CD4-positive, alpha-beta T cell treated with Interleukin-4 for 4 hours (primary cell): Measurements from ENCODE around the gene UTS2R.
A peak's percentile ranks its signal among the peaks of the same experiment; 100 is the strongest.
"Not testable (repeated sequence)": the region's sequence is repeated elsewhere in the genome, so short reads cannot be mapped to it uniquely, and the experiment has no call there.

Experiments
- DNase-seq: peaks from one replicate; pipeline ENCODE4 v3.0.0-alpha.2; 2020

The UTS2R gene

DNA sequence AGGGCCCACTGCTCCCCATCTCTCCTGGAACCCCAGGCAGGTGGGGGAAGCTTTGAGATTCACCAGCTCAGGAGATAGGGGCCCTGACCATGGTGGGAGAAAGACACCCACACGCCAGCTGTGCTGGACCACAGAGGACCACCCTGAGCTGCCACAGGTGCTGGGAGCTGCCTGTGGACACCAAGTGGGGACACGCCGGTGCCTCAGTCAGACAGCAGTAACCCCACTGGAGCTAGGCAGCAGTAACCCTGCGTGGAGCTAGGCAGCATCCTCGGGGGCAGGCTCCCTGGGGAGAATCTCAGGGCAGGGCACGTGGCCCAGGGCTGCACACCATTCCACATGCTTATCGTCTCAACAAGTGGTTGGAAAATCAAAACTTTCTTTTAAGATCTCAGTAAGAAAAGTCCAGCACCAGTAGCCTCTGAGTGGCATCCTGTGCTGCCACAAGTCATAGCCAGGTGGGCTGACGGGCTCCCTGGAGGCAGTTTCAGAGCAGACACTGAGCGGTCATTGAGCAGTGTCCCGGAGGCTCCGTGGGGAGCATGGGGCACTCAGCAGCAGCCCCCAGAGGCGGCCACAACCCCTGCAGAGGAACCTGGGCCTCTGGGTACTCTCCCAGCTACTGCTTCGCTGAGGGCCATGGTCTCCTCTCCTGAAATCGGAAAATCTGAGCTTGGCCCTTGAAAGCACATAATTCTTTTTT is 38.6 kb downstream of the UTS2R start:
- DNase-seq, result no peak

- DNase-seq, result no peak
Measured at GRCh38 chr17:82411396-82412053, 40.0 kb downstream of the UTS2R start.

DNA sequence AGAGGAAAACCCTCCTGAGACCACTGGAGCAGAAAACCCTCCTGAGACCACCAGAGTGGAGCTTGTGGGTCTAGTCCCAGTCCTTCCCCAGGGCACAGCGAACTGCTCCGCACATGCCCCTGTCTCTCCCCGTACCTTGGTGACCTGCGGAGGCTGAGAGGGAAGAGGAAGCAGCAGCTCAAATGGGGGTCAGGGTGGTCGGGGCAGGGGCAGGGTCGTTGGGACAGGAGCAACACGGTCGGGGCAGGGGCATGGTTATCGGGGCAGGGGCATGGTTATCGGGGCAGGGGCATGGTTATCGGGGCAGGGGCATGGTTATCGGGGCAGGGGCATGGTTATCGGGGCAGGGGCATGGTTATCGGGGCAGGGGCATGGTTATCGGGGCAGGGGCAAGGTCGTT is 40.5 kb downstream of the UTS2R start:
- DNase-seq, result not testable (repeated sequence)

DNA sequence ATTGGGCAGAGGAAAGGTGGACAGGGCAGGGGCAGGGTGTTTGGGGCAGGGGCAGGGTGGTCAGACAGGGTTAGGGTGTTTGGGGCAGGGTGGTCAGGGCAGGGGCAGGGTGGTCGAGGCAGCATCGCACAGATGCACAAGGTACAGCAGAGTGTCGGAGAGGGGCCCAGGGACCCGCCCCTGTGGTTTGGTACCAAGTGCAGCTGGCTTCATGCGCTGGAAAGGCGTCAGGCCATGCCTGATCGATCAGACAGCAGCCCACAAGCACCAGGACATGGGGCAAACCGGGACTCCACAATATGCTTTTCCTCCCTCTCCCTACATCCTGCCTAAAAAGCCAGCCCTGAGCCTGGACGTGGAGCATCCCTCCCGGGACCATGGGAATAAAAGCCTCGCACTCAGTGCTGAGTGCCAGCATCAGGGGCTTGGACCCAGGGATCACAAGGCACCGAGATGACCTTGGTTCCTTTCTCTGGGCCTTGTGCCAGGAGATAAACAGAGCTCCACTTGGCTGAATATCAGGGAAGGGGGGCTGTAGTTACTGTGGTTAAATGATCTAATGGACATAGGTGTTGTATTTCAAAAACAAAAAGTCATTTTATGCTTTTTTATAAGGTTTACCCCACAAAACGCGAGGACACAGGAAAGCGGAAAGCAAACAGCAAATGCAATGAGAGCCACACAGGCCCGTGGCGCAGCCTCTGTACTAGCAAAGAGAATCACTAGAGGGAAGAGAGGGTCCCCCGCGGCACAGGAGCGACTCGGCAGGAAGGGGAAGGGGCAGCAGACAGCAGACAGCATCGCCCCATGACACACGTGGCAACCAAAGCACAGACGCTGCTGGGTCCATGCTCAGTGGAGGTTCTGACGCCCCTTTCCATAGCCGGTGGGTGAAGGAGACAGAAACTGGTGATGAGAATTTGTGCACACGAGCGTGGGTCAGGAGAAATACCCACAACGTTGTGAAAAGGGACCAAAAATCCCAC is 41.3 kb downstream of the UTS2R start:
- DNase-seq, result no peak

DNA sequence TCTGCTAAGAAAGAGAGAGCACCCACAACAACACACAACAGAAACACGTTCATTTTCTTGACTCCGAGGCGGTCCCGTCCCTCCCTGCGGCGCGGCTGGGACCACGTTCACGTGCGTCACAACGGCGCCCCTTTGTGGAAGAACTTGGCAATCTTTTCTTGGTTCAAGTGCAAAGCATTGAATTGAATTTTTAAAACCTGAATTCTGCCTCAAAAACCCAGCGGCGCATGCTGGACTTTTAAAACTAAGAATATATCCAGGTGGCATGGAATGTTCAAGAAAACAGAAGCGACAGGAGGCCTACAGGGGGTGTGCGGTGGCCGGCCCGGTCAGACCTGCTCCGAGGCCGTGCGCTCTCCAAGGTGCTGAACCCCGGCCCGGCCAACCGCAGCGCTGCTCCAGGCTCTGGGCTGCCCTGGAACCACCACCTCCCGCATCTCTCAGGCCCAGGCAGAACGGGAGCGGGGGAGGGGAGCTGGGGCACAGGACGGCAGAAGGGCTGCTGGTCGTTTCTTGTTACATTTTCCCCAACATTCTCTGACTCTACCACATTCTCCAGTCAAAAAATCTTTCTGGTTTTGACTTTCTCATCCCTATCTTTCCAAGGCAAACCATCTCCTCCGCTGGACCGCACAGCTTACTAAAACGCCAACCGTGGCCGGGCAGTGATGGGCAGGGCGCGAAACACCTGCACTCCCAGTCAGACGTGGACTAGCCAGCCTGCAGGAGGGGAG is 43.1 kb downstream of the UTS2R start:
- DNase-seq, result peak; percentile 62

DNA sequence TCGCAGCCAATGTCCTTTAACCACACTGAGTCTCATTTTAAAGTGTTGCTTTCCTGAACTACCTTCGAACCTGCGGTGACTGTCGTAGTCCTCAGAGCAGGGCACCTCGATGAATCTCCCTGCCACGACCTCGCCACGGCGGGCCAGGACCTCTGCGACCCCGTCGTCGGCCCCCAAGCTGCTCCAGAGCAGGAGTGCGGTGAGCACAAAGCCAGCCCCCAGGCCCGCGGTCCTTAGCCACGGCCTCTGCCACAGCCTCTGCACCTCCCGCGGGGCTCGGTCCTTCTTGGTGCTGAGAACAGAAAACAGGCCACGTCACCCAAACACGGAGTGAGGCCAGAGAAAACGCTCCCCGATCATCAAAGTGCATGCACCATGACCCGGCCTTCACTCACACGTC is 43.8 kb downstream of the UTS2R start:
- DNase-seq, result no peak

DNA sequence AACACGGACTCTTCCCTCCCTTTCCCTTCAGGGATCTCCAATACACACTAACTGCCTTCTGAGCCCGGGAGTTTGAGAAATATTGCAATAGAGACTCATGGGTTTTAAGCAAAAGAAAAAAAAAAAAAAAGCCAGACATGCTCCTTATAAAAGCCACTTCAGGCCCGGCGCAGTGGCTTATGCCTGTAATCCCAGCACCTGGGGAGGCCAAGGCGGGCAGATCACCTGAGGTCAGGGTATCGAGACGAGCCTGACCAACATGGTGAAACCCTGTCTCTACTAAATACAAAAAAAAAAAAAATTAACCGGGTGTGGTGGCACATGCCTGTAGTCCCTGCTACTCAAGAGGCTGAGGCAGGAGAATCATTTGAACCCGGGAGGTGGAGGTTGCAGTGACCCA is 44.2 kb downstream of the UTS2R start:
- no peak for DNase-seq

GRCh38 chr17:82416264-82416663 is 44.7 kb downstream of the UTS2R start:
- no peak for DNase-seq

DNA sequence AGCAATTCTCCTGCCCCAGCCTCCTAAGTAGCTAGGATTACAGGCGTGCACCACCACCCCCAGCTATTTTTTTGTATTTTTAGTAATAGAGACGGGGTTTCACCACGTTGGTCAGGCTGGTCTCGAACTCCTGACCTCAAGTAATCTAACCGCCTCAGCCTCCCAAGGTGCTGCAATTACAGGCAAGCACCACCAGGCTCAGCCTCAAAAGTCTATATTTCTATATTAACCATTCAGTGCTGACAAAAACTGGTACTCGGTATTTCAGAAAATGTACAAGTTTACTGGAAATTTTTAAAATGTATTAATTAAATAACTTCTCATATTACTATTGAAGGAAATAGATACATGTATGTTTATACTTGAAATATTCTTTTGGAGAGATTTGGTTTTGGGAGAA is 45.2 kb downstream of the UTS2R start:
- no peak for DNase-seq

DNA sequence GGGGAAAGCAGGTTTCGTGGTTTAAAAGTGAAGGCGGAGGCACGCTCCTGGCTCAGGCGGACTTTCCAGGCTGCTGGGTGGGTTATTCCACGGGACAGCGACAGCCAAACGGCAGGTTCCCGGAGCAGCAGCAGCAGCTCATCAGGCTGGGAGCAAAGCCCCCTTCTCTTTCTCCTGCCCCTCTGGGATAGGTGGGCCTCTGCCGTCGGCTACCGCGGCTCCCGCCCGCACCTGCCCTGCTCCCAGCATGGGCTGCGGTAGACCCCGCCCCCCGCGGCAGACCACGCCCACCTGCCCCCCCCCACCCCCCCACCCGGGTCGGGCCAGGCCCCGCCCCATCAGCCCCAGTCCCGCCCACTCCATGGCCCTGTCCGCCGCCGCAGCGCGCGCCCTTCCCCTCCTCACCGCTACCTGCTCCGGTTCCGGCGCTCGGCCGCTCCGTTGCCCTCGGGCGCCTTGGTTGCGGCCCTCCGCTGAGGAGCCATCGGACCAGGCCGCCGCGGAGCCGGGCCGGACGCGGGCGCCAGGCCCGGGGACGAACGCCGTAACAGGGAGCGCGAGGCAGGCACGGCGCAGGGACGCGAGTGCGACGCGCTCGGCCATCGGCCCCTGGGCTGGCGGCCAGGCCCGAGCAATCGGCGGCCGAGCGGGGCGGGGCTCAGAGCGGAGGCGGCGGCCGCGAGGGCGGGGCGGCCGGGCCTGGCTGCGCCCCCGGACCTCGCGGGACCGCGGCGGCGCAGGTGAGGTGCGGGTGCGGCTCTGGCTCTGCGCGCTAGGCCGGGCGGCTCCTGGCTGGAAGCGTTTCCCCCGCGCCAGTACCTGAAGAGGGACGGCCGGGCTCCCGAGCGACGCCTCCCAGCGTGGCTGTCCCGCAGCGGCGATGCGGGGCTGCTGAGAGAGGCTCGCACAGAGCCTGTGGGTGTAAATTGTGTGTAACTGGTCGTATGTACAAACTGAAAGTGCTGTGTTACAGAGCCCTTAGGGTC is 46.7 kb downstream of the UTS2R start, which contains the start of the genes HEXD and OGFOD3:
Gene HEXD (plus strand): TSS at position 347 of the 986 bp plus-strand sequence. CDS start 1,453 bp downstream, outside the sequence.
Gene OGFOD3 (minus strand): TSS at position 586 of the 986 bp plus-strand sequence. CDS start 101 bp downstream, at position 485.
- DNase-seq, result peak; percentile 78

DNA sequence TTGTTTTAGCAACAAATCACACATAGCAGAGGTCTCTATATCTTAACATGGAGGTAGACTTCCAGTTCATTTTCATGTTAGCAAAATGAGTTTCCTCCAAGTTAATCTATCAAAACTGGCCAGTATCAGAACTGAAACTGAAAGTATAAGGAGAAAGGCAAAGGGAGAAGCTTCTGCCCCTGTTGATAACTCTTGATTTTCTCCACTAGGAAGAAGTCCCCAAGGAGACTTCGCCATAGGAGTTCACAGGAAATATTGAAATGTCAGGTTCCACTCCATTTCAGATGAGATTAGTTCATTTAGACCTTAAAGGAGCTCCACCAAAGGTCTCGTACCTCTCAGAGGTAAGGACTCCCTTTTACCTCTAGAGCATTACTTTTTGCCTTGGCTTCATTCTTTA is 48.0 kb downstream of the UTS2R start:
- DNase-seq, result peak; percentile 31

GRCh38 chr17:82424001-82424862 is 52.7 kb downstream of the UTS2R start:
- peak; percentile 49 for DNase-seq

GRCh38 chr17:82424863-82425159 is 53.2 kb downstream of the UTS2R start:
- no peak for DNase-seq
